ENCODE data around the gene EGLN1.

The EGLN1 gene

DNA sequence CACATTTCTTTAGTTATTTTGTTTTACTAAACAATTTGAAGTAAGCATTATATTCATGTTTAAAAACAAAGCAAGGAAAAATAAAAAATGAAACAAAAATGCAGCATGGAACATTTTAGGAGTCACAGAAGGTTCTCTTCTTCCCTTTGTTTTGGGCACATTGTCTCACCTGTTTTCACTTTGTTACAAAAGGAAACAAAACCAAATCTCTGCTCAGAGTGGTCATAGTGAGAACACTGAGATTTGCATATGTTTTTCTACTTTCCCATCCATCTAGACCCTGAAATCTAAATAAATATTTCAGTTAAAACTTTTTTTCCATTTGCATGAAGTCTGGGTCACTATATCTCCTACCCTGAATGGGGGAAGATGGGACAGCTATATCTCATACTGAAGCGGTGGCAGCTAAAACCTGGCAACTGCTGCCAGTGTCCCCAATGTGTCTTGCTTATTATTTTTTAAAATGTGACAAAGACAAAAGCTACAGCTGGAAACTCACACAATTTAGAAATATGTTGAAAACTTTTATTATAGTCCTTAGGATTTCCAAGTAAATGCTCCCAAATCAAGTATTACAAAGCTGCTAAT lies 87.9 kb downstream of the EGLN1 start:
- no peak for DNase-seq (ENCODE audit: low read depth in 3 of 3)

DNA sequence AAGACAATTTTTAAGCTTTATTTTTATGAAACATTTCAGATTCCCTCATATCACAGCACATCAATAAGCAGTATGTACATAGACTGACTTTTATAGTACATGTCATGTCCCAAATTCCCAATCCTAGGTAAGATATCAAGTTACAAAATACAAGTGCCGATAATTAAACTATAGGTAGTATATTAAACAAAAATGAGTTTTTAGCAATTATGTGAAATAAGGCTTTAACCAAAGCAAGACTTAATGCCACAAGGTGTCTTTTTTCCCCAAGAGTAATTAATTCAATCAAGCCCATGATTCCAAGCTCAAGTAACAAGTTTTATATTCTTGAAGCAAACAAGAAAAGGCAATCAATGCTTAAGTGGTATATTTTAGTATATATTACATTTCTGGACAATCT lies 89.3 kb downstream of the EGLN1 start:
- DNase-seq (ENCODE audit: low read depth in 3 of 3) = no peak

DNA sequence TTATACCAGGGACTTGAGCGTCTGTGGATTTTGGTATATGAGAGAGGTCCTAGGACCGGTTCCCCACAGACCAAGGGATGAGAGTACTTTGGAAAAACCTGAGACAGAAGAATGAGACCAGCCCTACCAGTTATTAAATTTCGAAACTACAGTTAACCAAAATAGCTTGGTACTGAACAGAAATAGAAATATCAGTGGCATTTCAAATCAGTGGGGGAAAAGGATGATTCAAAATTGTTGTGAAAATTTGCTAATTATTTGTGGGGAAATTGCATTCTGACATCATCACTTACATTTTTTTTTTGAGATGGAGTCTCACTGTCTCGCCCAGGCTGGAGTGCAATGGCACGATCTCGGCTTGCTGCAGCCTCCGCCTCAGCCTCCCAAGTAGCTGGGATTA lies 92.6 kb downstream of the EGLN1 start:
- no peak for DNase-seq (ENCODE audit: low read depth in 3 of 3)

DNA sequence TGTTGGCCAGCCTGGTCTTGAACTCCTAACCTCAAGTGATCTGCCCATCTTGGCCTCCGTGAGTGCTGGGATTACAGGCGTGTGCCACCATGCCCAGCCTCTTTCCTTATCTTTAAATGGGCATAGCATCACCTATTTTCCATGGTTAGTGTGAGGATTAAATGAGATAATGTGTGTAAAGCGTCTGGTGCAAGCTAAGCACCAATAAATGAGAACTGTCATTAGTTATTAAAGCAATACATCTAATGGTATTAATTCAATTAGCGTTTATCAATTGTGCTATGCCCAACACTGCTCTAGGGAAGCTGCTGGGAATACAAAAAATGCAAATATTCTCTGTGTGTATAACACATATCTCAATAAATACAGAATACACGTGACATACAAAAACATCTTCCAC lies 94.5 kb downstream of the EGLN1 start:
- no peak for DNase-seq (ENCODE audit: low read depth in 3 of 3)

DNA sequence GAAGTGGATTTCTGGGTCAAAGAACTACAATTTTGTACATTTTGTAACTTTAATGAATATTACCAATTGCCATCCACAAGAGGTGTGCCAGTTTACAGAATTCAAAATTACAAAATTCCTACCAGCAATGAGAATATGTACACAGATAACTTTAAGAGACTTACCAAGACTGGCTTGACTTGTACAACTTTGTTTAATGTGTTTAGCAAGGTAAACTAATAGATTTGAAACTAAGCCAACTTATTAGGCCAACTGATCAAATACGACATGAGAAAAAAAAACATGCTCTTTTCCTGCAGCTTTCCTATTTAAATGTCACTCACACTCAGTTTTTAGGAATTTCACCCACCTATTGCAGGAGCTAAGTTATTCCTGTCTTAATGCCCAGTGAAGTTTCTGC lies 95.8 kb downstream of the EGLN1 start:
- no peak for DNase-seq (ENCODE audit: low read depth in 3 of 3)

DNA sequence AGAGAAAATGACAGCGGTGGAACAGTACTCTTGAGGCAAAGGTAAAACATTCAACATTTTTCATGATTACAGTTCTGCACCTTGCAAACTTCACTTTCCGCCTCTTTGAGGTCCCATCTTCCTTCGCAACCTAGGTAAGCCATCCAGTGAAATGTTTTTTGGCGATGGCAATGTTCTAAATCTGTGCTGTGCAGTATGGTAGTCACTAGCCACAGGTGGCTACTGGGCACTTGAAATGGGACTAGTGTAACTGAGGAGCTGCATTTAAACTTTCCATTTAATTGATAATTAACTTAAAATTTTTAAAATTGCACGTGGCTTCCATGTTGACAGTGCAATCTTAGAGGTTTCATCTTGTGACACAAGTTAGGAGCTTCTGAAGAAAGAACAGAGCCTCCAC lies 97.4 kb downstream of the EGLN1 start:
- no peak for DNase-seq (ENCODE audit: low read depth in 3 of 3)

DNA sequence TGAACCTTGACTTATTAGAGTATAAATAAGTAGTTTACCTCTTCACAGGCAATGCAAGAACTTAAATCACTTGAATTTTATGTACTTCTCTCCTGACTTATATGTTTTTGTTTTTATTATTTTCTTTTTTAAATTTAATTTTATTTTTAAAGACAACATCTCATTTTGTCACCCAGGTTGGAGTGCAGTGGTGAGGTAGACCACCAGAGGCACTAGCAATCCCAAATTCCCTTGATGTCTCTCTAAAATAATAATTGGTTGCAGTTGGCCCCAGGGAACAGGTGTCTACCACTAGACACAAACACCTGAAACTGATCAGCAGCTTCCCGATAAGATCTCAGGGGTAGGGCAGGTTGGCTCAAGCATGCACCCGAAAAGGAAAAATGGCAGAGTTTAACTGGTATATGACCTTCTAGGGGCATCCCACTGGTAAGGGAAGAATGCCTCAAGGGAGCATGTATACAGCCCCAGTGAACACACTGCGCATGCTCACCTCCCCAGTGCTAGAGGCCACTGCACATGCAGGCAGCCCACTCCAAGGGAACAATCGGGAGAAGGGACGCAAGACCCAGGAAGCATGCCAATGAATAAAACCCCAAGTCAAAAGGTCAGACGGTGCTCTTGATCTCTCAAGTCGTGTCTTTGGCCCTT lies 99.1 kb downstream of the EGLN1 start:
- DNase-seq (ENCODE audit: low read depth in 3 of 3) = no peak

DNA sequence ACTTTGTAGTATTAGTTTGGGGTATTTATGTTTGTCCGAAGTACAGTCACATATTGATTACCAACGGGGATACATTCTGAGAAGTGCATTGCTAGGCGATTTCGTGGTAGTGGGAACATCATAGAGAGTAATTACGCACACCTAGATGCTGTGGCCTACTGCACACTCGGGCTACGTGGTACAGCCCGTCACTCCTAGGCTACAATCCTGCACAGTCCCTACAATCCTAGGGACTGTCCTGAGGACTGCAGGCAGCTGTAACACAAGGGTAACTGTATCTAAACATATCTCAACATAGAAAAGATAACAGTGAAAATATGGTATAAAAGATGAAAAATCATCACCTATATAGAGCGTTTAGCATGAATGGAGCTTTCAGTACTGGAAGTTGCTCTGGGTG lies 103.0 kb downstream of the EGLN1 start:
- no peak for DNase-seq (ENCODE audit: low read depth in 3 of 3)

DNA sequence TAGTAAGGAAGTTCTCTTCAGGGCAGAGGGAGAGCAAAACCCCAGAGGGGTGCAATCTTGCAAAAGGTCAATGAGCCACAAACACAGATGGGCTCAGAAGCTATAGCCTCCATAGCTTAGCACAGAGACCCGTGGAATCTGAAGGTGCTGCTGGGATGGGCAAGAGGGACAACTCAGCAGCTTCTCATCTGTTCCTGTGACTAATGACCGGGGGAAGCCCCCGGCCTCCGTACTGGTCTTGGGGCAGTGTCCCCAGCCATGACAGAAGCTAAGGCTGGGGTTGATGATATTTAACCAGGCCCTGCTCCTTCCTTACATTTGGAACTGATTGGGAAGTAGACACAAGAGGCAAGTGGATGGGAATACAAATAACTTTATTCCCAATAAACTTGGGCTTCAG lies 103.5 kb downstream of the EGLN1 start:
- no peak for DNase-seq (ENCODE audit: low read depth in 3 of 3)

DNA sequence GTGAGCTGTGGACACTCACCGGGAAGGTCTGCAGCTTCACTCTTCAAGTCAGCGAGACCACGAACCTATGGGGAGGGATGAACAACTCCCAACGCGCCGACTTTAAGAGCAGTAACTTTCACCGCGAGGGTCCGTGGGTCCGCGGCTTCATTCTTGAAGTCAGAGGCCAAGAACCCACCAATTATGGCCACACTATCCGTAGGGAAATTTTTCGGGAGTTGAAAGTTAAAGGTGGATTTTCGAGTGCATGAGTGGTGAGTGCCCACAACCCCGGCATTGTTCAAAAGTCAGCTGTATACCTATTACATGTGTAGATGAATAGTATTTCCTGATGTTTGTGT lies 104.1 kb downstream of the EGLN1 start:
- no peak for DNase-seq (ENCODE audit: low read depth in 3 of 3)

DNA sequence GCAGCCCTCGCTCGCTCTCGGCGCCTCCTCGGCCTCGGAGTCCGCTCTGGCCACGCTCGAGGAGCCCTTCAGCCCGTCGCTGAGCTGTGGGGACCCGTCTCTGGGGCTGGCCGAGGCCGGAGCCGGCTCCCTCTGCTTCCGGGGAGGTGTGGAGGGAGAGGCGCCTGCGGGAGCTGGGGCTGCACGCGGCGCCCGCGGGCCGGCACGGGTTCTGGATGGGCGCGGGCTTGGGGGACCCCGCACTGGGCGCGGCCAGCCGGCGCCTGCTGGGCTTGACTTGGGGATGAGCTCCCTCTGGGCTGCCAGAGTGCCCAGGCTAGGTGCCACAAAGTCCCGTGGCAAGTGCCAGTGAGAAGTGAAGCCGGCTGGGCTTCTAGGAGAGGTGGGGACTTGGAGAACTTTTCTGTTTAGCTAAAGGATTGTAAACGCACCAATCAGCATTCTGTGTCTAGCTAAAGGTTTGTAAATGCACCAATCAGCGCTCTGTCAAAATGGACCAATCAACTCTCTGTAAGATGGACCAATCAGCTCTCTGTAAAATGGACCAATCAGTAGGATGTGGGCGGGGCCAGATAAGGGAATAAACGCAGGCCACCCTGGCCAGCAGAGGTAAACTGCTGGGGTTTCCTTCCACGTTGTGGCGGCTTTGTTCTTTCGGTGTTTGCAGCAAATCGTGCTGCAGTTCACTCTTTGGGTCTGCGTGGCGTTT lies 104.6 kb downstream of the EGLN1 start:
- no peak for DNase-seq (ENCODE audit: low read depth in 3 of 3)

DNA sequence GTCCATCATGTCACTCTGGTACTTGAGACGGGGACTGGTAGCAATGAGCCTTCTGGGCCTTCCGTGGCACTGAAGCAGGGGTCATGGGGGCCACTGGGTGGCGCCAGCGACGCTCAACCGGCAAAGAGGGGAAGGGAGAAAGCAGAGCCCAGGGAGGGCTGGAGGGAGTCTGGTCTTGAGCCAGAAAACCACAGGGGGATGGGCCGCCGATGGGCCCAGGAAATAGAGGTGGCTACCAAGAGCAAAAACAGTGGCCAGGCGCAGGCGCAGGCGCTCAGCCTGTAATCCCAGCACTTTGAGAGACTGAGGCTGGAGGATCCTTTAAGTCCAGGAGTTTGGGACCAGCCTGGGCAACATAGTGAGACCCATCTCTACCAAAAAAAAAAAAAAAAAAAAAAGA lies 106.2 kb downstream of the EGLN1 start:
- peak in 1 of 3 experiments; percentile 37 for DNase-seq (ENCODE audit: low read depth in 3 of 3)
